Testis (tissue), 3 donors: Measurements from ENCODE around the gene SOCS4. TPM values are rescaled to one million over a fixed set of nuclear protein-coding genes. Genes with fewer than 3 reads are reported as not detected.
"Not testable (repeated sequence)": the region's sequence is repeated elsewhere in the genome, so short reads cannot be mapped to it uniquely, and the experiment has no call there.

Experiments
- DNase-seq: peaks from one replicate; pipeline ENCODE4 v3.0.0-alpha.2; 2019
- H3K27ac ChIP-seq, 2 donors: fragments of 200-600 bp; sonication (generic); one replicate each; pipeline ENCODE4 v1.5.1; 2019
- H3K27me3 ChIP-seq: fragments of 200-600 bp; sonication (generic); one replicate; pipeline ENCODE4 v1.5.1; 2019
- H3K36me3 ChIP-seq: fragments of 200-600 bp; sonication (generic); one replicate; pipeline ENCODE4 v1.5.1; 2017; ENCODE audit warnings: low read depth; ENCODE audit errors: missing control alignments
- H3K4me1 ChIP-seq: fragments of 200-600 bp; sonication (generic); one replicate; pipeline ENCODE4 v1.5.1; 2019
- H3K4me3 ChIP-seq, 2 donors: fragments of 200-600 bp; sonication (generic); one replicate each; pipeline ENCODE4 v1.5.1; 2017 to 2019
- H3K9me3 ChIP-seq: fragments of 200-600 bp; sonication (generic); one replicate; pipeline ENCODE4 v1.5.1; 2017
- POLR2A ChIP-seq: fragments of 450-650 bp; IDR thresholded peaks from one replicate; pipeline ENCODE4 v1.6.1; 2017; ENCODE audit warnings: antibody characterized with exemption, mild to moderate bottlenecking, moderate library complexity
- WGBS, 2 donors: methylation state at CpG; one replicate each; pipeline ENCODE4 v1.1.5; 2018; 5-methylcytosine and 5-hydroxymethylcytosine counted together
- intact Hi-C: fragments of 100-400 bp; cut with DNase I; formaldehyde crosslinking; loops from one replicate; pipeline ENCODE4 v1.15.1; 2023; ENCODE audit warnings: low total_unique reads
- polyA plus RNA-seq: library from polyadenylated mRNA; stranded (reverse); fragments of 350-450 nt; fragmentation: Illumina TruSeq; extraction: RNeasy Lipid Tissue Mini Kit (QIAGEN cat#74804); gene quantifications from one replicate; pipeline ENCODE4 v1.2.3, GENCODE V29; 2014; ENCODE audit warnings: low read depth, low replicate concordance; ENCODE audit not compliant: insufficient read depth
- total RNA-seq, 2 donors: library from RNA; depleted of rRNA; stranded (reverse); fragments of >200 nt; gene quantifications; one replicate each; pipeline ENCODE4 v1.2.3, GENCODE V29; 2016
- TF ChIP-seq, protein P1 (sequence below), 3 experiments: fragments of 450-650 bp in 2 of 3; fragments of 200-600 bp in 1 of 3; sonication (generic) in 1 of 3; IDR thresholded peaks; one replicate each; pipeline ENCODE4 v1.5.1; 2016 to 2019; ENCODE audit warnings: antibody characterized with exemption in 3 of 3, mild to moderate bottlenecking in 2 of 3, moderate library complexity in 1 of 3

The SOCS4 gene
- total and polyA plus RNA-seq, 3 donors from 2014 or later: 7.5 to 11.4 (median 7.7) TPM

DNA sequence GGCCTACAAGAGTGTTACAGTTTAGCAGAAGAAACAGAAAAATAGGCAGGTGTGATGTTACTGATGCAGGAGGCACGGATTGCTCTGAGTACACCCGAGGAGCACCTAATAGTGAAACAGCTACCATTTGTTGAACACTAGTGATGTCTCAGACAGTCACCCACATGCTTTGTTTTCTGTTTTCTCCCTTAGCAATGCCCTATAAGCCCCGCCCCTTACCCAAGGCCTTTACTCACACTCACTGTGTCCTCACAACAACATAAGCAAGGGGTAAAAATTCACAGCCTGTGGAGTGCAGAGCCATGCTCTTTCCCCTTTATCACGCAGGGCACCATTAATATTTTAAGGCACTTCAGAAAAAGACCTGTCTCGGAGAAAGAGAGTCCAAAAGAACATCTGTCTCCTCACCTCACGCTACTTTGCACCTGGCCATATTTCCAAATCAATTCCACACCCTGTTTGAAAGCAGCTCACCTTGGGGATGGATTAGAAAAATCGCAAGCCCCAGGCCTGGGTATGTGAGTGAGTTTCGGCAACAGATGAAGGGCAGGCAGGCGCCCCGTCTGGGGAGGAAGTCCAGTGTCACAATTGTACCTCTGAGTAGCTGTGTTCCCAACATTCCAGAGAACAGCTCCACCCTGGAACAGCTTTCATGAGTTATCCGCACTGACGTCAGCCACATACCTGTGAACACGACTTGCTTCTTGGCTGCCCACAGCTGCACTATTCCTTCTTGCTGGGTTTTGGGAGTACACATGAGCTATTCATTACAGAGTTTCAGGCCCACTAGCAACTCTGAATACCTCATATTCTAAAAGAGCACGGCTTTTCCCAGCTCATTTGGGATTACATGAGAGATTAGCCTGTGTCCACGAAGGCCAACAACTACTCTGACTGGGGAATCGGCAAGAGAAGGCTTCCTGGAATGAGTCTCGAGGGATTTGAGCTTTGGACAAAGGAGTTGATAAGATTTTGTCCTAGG lies 50.4 kb downstream of the SOCS4 start:
- Histone ChIP-seq H3K36me3 (no peaks in the 10 kb centered on the region), H3K4me3 (no peak overlapping the region), H3K27ac (no peak overlapping the region), H3K9me3 (no peaks in the 10 kb centered on the region), H3K27me3 (no peaks in the 10 kb centered on the region), H3K4me1 (peaks cover 29% of the 10 kb centered on the region)
- 73 to 77% methylated on average over 17 of the region's 17 CpGs for WGBS, 2 donors
- intact Hi-C loops: no loop called here
- TF ChIP-seq, protein P1, sequence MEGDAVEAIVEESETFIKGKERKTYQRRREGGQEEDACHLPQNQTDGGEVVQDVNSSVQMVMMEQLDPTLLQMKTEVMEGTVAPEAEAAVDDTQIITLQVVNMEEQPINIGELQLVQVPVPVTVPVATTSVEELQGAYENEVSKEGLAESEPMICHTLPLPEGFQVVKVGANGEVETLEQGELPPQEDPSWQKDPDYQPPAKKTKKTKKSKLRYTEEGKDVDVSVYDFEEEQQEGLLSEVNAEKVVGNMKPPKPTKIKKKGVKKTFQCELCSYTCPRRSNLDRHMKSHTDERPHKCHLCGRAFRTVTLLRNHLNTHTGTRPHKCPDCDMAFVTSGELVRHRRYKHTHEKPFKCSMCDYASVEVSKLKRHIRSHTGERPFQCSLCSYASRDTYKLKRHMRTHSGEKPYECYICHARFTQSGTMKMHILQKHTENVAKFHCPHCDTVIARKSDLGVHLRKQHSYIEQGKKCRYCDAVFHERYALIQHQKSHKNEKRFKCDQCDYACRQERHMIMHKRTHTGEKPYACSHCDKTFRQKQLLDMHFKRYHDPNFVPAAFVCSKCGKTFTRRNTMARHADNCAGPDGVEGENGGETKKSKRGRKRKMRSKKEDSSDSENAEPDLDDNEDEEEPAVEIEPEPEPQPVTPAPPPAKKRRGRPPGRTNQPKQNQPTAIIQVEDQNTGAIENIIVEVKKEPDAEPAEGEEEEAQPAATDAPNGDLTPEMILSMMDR (IDR thresholded peaks at IDR 0.05): no peak
- TF ChIP-seq POLR2A: no peak
- DNase-seq: peak; percentile 13

DNA sequence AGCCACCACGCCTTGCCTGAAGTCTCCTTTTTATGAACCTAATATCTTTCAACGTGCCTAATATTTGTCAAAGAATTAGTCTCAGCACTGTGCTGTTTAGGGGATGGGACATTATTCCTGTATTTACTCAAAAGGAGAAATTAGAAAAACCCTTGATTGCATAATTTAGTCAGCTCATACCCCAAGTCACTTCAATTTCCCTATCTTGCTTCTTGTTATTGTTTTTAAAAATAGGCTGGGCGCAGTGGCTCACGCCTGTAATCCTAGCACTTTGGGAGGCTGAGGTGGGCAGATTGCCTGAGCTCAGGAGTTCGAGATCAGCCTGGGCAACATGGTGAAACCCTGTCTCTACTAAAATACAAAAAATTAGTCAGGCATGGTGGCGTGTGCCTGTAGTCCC lies 52.9 kb downstream of the SOCS4 start:
- H3K9me3 ChIP-seq, H3K27ac ChIP-seq, intact Hi-C loops, H3K36me3 ChIP-seq, H3K4me3 ChIP-seq, DNase-seq, H3K27me3 ChIP-seq: not testable (repeated sequence)
- peaks cover 13% of the 10 kb centered on the region for H3K4me1 ChIP-seq
- 88 to 92% methylated on average over 6 of the region's 6 CpGs for WGBS, 2 donors

DNA sequence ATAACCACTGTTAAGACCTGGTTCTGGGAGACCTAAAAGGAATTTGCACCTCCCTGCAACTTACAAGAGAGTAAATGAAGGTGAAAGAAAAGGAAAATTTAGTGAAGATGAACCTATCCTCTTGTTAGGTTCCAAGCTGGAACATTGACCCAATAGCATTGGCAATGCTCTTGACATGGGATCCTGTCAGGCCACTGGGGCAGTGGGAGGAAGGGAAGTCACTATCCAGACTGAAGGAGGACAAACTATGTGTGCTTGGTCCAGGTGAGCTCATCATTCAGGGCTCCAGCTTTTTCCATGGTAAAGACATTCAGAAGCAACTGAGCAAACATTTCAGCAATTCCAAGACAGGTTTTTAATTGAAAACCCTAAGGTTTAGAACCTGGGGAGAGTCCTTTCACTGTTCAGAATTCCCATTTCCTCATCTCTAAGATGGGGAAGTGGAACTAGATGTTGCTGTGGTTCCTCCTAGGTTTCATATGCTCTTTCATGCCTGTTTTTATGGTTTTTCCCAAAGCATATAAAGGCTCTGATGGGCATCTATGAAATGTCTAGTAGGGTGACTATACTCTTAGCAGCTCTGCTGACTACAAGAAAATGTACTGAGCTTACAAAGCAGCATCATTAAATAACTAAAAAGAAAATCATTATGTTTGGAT lies 57.5 kb downstream of the SOCS4 start:
- Histone ChIP-seq H3K27me3 (no peaks in the 10 kb centered on the region), H3K4me1 (no peaks in the 10 kb centered on the region), H3K27ac (no peak overlapping the region), H3K36me3 (no peaks in the 10 kb centered on the region), H3K4me3 (no peak overlapping the region), H3K9me3 (no peaks in the 10 kb centered on the region)
- no peak for TF ChIP-seq POLR2A
- TF ChIP-seq, protein P1 (IDR thresholded peaks at IDR 0.05): no peak
- peak; percentile 1 for DNase-seq
- intact Hi-C loops: no loop called here

DNA sequence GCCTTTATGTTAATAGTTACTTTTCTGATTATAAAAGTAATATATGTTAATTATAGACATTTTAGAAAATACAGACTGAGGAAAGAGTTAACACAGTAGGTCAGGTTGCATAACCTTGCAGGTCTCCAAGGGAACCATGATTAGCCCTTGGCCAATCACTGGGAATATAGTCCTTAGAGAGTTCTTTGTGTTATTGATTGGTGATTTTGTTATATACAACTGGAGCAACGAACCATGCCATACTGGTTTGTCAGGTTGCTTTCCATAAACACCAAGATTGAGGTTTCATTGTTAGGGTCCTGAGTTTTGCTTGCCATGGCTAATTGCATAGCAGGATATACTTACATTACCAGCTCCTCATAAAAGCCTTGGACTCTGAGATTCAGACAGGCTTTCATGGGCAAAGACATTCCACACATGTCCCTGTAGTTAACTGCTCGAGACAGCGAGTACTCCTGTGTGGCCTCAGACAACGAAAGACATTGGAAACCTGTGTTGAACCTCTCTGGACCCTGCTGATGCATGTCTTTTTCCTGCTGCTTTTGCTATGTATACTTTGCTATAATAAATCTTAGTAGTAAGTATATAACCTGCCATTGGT lies 58.1 kb downstream of the SOCS4 start:
- TF ChIP-seq, protein P1 (IDR thresholded peaks at IDR 0.05): no peak
- no peak for TF ChIP-seq POLR2A
- Histone ChIP-seq H3K27me3 (no peaks in the 10 kb centered on the region), H3K4me3 (no peak overlapping the region), H3K27ac (no peak overlapping the region), H3K36me3 (no peaks in the 10 kb centered on the region), H3K9me3 (no peaks in the 10 kb centered on the region), H3K4me1 (no peaks in the 10 kb centered on the region)
- no peak for DNase-seq
- 87 to 88% methylated on average over 4 of the region's 4 CpGs for WGBS, 2 donors
- intact Hi-C loops: no loop called here

DNA sequence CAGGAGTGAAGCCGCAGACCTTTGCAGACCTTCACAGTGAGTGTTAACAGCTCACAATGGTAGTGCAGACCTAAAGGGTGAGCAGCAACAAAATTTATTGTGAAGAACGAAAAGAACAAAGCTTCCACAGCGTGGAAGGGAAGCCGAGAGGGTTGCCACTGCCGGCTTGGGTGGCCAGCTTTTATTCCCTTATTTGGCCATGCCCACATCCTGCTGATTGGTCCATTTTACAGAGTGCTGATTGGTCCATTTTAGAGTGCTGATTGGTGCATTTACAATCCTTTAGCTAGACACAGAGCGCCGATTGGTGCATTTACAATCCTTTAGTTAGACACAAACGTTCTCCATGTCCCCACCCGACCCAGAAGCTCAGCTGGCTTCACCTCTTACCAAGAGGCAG lies 59.9 kb downstream of the SOCS4 start:
- Histone ChIP-seq H3K4me1 (no peaks in the 10 kb centered on the region), H3K27me3 (no peaks in the 10 kb centered on the region), H3K4me3 (no peak overlapping the region), H3K27ac (no peak overlapping the region), H3K9me3 (no peaks in the 10 kb centered on the region), H3K36me3 (no peaks in the 10 kb centered on the region)
- 85 to 86% methylated on average over 9 of the region's 9 CpGs for WGBS, 2 donors
- peak; percentile 15 for DNase-seq
- intact Hi-C loops: no loop called here
- TF ChIP-seq, protein P1 (IDR thresholded peaks at IDR 0.05): no peak
- no peak for TF ChIP-seq POLR2A
